Measurements from ENCODE around the gene NMNAT3. TPM values are rescaled to one million over a fixed set of nuclear protein-coding genes. Genes with fewer than 3 reads are reported as not detected.

NMNAT3 gene
- total and polyA plus RNA-seq, 7 experiments from 2014 or later = 0.56 to 7.7 (median 5.6) TPM

GRCh38 chr3:139710212-139710611 is 32.4 kb upstream of the NMNAT3 start:
- Mint-ChIP-seq H3K4me1 (peaks cover 0 to 6% (median 0%) of the 10 kb centered on the region in 7 donors), H3K27ac (no peak overlapping the region), H3K36me3 (no peaks in the 10 kb centered on the region), H3K4me3 (no peak overlapping the region), H3K27me3 (peaks cover 3 to 26% (median 21%) of the 10 kb centered on the region in 5 donors), H3K9me3 (no peaks in the 10 kb centered on the region)
- Histone ChIP-seq H3K4me3 (ENCODE audit: low read length) (no peak overlapping the region), H3K27me3 (ENCODE audit: control insufficient read depth in 2 of 2, insufficient read depth in 2 of 2, low read length in 2 of 2) (no peaks in the 10 kb centered on the region), H3K27ac (ENCODE audit: low read depth, low read length) (no peak overlapping the region), H3K36me3 (ENCODE audit: control insufficient read depth in 2 of 3, insufficient read depth in 3 of 3, low read length in 3 of 3) (no peaks in the 10 kb centered on the region), H3K4me1 (ENCODE audit: control insufficient read depth in 2 of 2, insufficient read depth in 2 of 2, low read length in 2 of 2) (no peaks in the 10 kb centered on the region), H3K9me3 (ENCODE audit: control insufficient read depth in 2 of 3, low read length in 3 of 3) (no peaks in the 10 kb centered on the region)
- DNase-seq (no peak), ATAC-seq (no peak)
- intact Hi-C loops (cut with micrococcal nuclease) = no loop called here
- ChIA-PET POLR2A (no interaction called here), CTCF (no interaction called here)

DNA sequence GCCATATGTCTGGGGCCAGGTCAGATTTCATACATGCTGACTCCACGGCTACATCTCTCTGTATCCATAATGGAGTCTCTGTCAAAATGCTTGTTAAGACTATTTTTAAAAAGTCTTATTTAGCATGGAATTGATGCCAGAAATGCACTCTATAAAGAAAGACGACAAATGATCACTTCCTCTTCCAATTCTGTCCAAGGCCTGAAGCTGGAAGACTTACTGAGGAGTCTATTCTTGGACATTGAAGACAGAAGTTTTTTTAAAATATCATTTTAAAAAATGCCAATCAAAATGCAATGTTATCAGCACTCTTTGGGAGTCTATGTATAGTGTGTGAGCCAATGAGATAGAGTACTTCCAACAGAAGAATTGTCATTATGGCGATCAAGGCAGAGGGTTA is 27.9 kb upstream of the NMNAT3 start:
- intact Hi-C loops (cut with micrococcal nuclease) = no loop called here

GRCh38 chr3:139696314-139696604 is 18.5 kb upstream of the NMNAT3 start:
- ATAC-seq (no peak), DNase-seq (no peak)
- CTCF ChIA-PET = no interaction called here
- Histone ChIP-seq H3K27me3 (ENCODE audit: control insufficient read depth in 2 of 2, insufficient read depth in 2 of 2, low read length in 2 of 2) (no peaks in the 10 kb centered on the region), H3K36me3 (ENCODE audit: control insufficient read depth in 2 of 3, insufficient read depth in 3 of 3, low read length in 3 of 3) (no peaks in the 10 kb centered on the region), H3K9me3 (ENCODE audit: control insufficient read depth in 2 of 3, low read length in 3 of 3) (no peaks in the 10 kb centered on the region), H3K4me3 (ENCODE audit: low read length) (no peak overlapping the region), H3K4me1 (ENCODE audit: control insufficient read depth in 2 of 2, insufficient read depth in 2 of 2, low read length in 2 of 2) (no peaks in the 10 kb centered on the region), H3K27ac (ENCODE audit: low read depth, low read length) (no peak overlapping the region)
- intact Hi-C loops (cut with micrococcal nuclease) = no loop called here
- Mint-ChIP-seq H3K9me3 (no peaks in the 10 kb centered on the region), H3K36me3 (no peaks in the 10 kb centered on the region), H3K4me3 (no peak overlapping the region), H3K4me1 (no peaks in the 10 kb centered on the region), H3K27me3 (peaks cover 0 to 11% (median 6%) of the 10 kb centered on the region in 5 donors), H3K27ac (no peak overlapping the region)
- POLR2A ChIA-PET = no interaction called here

More for the DNA sequence above, 27.9 kb upstream of the NMNAT3 start:
- Mint-ChIP-seq H3K9me3 (no peaks in the 10 kb centered on the region), H3K4me3 (no peak overlapping the region), H3K27ac (no peak overlapping the region), H3K4me1 (peaks cover 0 to 4% (median 0%) of the 10 kb centered on the region in 7 donors), H3K36me3 (no peaks in the 10 kb centered on the region), H3K27me3 (peaks cover 6 to 26% (median 17%) of the 10 kb centered on the region in 5 donors)
- DNase-seq = no peak
- no peaks in the 10 kb centered on the region for H3K9me3 ChIP-seq (ENCODE audit: control insufficient read depth in 2 of 3, low read length in 3 of 3)
- H3K27me3 ChIP-seq (ENCODE audit: control insufficient read depth in 2 of 2, insufficient read depth in 2 of 2, low read length in 2 of 2) = no peaks in the 10 kb centered on the region
- H3K4me3 ChIP-seq (ENCODE audit: low read length) = no peak overlapping the region
- ChIA-PET POLR2A (no interaction called here), CTCF (interaction anchor here (0.5 kb wide), 1 partner anchor 505 kb away, joined by 3 read pairs; no protein-coding TSS in a partner anchor)
- no peak for ATAC-seq
- H3K4me1 ChIP-seq (ENCODE audit: control insufficient read depth in 2 of 2, insufficient read depth in 2 of 2, low read length in 2 of 2) = no peaks in the 10 kb centered on the region
- no peaks in the 10 kb centered on the region for H3K36me3 ChIP-seq (ENCODE audit: control insufficient read depth in 2 of 3, insufficient read depth in 3 of 3, low read length in 3 of 3)
- H3K27ac ChIP-seq (ENCODE audit: low read depth, low read length) = no peak overlapping the region

- H3K36me3 ChIP-seq (ENCODE audit: control insufficient read depth in 2 of 3, insufficient read depth in 3 of 3, low read length in 3 of 3) = no peaks in the 10 kb centered on the region
- Mint-ChIP-seq H3K4me3 (no peak overlapping the region), H3K4me1 (no peaks in the 10 kb centered on the region), H3K9me3 (no peaks in the 10 kb centered on the region), H3K36me3 (no peaks in the 10 kb centered on the region), H3K27me3 (peaks cover 0 to 11% (median 5%) of the 10 kb centered on the region in 5 donors), H3K27ac (no peak overlapping the region)
- no peaks in the 10 kb centered on the region for H3K9me3 ChIP-seq (ENCODE audit: control insufficient read depth in 2 of 3, low read length in 3 of 3)
- H3K27me3 ChIP-seq (ENCODE audit: control insufficient read depth in 2 of 2, insufficient read depth in 2 of 2, low read length in 2 of 2) = no peaks in the 10 kb centered on the region
- ATAC-seq (no peak), DNase-seq (no peak)
- CTCF ChIA-PET = no interaction called here
- POLR2A ChIA-PET = no interaction called here
- intact Hi-C loops (cut with micrococcal nuclease) = no loop called here
- no peak overlapping the region for H3K4me3 ChIP-seq (ENCODE audit: low read length)
- H3K27ac ChIP-seq (ENCODE audit: low read depth, low read length) = no peak overlapping the region
- H3K4me1 ChIP-seq (ENCODE audit: control insufficient read depth in 2 of 2, insufficient read depth in 2 of 2, low read length in 2 of 2) = no peaks in the 10 kb centered on the region
Measured at GRCh38 chr3:139695426-139696313, 17.9 kb upstream of the NMNAT3 start.

DNA sequence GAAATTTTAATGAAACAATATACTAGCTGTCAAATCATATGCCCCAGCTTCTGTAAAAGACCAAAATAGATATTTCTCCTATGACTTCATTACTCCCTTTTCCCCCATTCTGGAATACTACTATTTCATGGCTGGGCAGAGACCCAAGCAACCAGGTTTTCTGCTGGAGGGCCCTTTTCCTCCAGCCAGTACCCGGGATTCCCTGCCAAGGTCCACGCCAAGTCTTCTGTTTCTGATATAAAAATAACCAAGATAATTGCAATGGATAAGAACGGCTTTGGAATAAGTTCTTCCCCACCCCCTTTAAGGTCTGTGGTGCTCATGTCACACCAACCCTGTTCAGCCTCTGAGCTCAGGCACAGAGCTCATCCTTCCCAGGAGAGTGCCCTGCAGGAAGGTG is 17.2 kb upstream of the NMNAT3 start:
- Mint-ChIP-seq H3K4me3 (no peak overlapping the region), H3K27me3 (peaks cover 0 to 11% (median 0%) of the 10 kb centered on the region in 5 donors), H3K36me3 (no peaks in the 10 kb centered on the region), H3K9me3 (no peaks in the 10 kb centered on the region), H3K27ac (no peak overlapping the region), H3K4me1 (no peaks in the 10 kb centered on the region)
- ChIA-PET CTCF (no interaction called here), POLR2A (no interaction called here)
- H3K4me3 ChIP-seq (ENCODE audit: low read length) = no peak overlapping the region
- intact Hi-C loops (cut with micrococcal nuclease) = no loop called here
- DNase-seq = no peak
- H3K4me1 ChIP-seq (ENCODE audit: control insufficient read depth in 2 of 2, insufficient read depth in 2 of 2, low read length in 2 of 2) = no peaks in the 10 kb centered on the region
- H3K9me3 ChIP-seq (ENCODE audit: control insufficient read depth in 2 of 3, low read length in 3 of 3) = no peaks in the 10 kb centered on the region
- H3K36me3 ChIP-seq (ENCODE audit: control insufficient read depth in 2 of 3, insufficient read depth in 3 of 3, low read length in 3 of 3) = no peaks in the 10 kb centered on the region
- no peaks in the 10 kb centered on the region for H3K27me3 ChIP-seq (ENCODE audit: control insufficient read depth in 2 of 2, insufficient read depth in 2 of 2, low read length in 2 of 2)
- H3K27ac ChIP-seq (ENCODE audit: low read depth, low read length) = no peak overlapping the region
- ATAC-seq = no peak

DNA sequence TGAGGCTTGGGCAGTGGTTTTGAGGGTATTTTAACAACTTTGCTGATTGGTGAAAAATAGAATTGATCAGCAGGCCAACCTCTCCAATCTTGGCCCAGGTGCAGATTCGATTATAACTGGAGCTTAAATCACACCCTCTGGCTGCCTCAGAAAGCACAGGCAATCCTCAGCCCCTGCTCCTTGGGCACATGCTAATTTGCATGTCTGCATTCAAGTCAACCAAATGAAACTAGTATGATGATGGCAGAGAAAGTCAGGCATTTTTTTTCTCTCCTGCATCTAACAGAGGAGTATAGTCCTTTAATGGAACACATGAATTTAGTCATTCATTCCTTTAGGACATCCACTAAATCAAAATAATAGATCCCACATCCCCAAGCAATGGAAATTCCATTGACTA is 16.8 kb upstream of the NMNAT3 start:
- Mint-ChIP-seq H3K4me1 (no peaks in the 10 kb centered on the region), H3K9me3 (no peaks in the 10 kb centered on the region), H3K4me3 (no peak overlapping the region), H3K27me3 (peaks cover 0 to 11% (median 2%) of the 10 kb centered on the region in 5 donors), H3K36me3 (no peaks in the 10 kb centered on the region), H3K27ac (no peak overlapping the region)
- no peaks in the 10 kb centered on the region for H3K9me3 ChIP-seq (ENCODE audit: control insufficient read depth in 2 of 3, low read length in 3 of 3)
- intact Hi-C loops (cut with micrococcal nuclease) = no loop called here
- CTCF ChIA-PET = no interaction called here
- no peak overlapping the region for H3K27ac ChIP-seq (ENCODE audit: low read depth, low read length)
- no peaks in the 10 kb centered on the region for H3K36me3 ChIP-seq (ENCODE audit: control insufficient read depth in 2 of 3, insufficient read depth in 3 of 3, low read length in 3 of 3)
- no peak for ATAC-seq
- no peak for DNase-seq
- H3K4me1 ChIP-seq (ENCODE audit: control insufficient read depth in 2 of 2, insufficient read depth in 2 of 2, low read length in 2 of 2) = no peaks in the 10 kb centered on the region
- H3K27me3 ChIP-seq (ENCODE audit: control insufficient read depth in 2 of 2, insufficient read depth in 2 of 2, low read length in 2 of 2) = no peaks in the 10 kb centered on the region
- POLR2A ChIA-PET = no interaction called here
- H3K4me3 ChIP-seq (ENCODE audit: low read length) = no peak overlapping the region

DNA sequence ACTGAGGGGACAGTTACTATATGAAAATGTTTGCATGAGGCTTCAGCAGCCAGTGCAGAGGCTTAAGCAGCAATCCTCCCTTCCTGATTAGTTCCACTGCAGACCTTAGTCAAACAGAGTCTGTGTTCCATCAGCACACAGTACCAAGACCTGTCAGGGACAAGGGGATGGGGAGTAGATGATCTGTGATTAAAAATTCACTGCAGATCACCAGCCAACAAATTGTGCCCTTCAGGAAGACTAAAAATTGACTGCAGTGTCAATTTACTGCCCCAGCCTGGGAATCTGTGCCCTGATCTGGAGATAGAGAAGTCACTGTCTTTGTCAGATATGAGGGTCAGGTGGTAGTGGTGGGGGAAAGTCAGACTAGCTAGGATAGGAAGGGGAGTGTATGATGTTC is 13.8 kb upstream of the NMNAT3 start:
- ChIA-PET CTCF (no interaction called here), POLR2A (no interaction called here)
- Mint-ChIP-seq H3K27ac (no peak overlapping the region), H3K4me1 (no peaks in the 10 kb centered on the region), H3K9me3 (peaks cover 0 to 1% (median 0%) of the 10 kb centered on the region in 11 donors), H3K36me3 (no peaks in the 10 kb centered on the region), H3K27me3 (peaks cover 0 to 15% (median 11%) of the 10 kb centered on the region in 5 donors), H3K4me3 (no peak overlapping the region)
- no peak for ATAC-seq
- H3K36me3 ChIP-seq (ENCODE audit: control insufficient read depth in 2 of 3, insufficient read depth in 3 of 3, low read length in 3 of 3) = no peaks in the 10 kb centered on the region
- intact Hi-C loops (cut with micrococcal nuclease) = no loop called here
- no peaks in the 10 kb centered on the region for H3K27me3 ChIP-seq (ENCODE audit: control insufficient read depth in 2 of 2, insufficient read depth in 2 of 2, low read length in 2 of 2)
- no peaks in the 10 kb centered on the region for H3K4me1 ChIP-seq (ENCODE audit: control insufficient read depth in 2 of 2, insufficient read depth in 2 of 2, low read length in 2 of 2)
- H3K4me3 ChIP-seq (ENCODE audit: low read length) = no peak overlapping the region
- DNase-seq = no peak
- no peak overlapping the region for H3K27ac ChIP-seq (ENCODE audit: low read depth, low read length)
- H3K9me3 ChIP-seq (ENCODE audit: control insufficient read depth in 2 of 3, low read length in 3 of 3) = no peaks in the 10 kb centered on the region
